K562 (cell line): ENCODE measurements around the gene FBRS. TPM values are rescaled to one million over a fixed set of nuclear protein-coding genes. Genes with fewer than 3 reads are reported as not detected.

Experiments
- ATAC-seq: fragments of 200-7000 bp; cut with Tn5 transposase; 3 replicates; pipeline ENCODE4 v1.9.1; 2020; ENCODE audit warnings: moderate library complexity
- BruUV-seq: library from RNA; stranded (reverse); fragments of 400-500 nt; replicated peaks from 2 replicates; lab custom pipeline; 2021; lab: Mats Ljungman, UMichigan
- CTCF ChIA-PET: fragments of 300-600 bp; formaldehyde crosslinking; extraction: SDS; loops from one replicate; lab custom pipeline; 2021; ENCODE audit warnings: low intra/inter-chr PET ratio; lab: Yijun Ruan, JAX
- POLR2A ChIA-PET: fragments of 300-600, 350-650 bp; sonication (Branson Sonifier 250); formaldehyde crosslinking; extraction: SDS; loops from one replicate; lab custom pipeline; 2021; ENCODE audit warnings: antibody characterized with exemption, inconsistent platforms; lab: Yijun Ruan, JAX
- DNase-seq, 4 experiments: peaks; one replicate each; pipeline versions ENCODE4 v3.0.0 to v3.0.0-alpha.2; 2011 to 2018; ENCODE audit warnings: low spot score in 3 of 4, mixed read lengths in 3 of 4; ENCODE audit errors: extremely low read depth in 1 of 4
- FAIRE-seq: peaks from 2 replicates; lab custom pipeline; 2011; peaks lifted over from hg19 to GRCh38; lab: Jason Lieb, UNC
- H2AFZ ChIP-seq: 2 replicates; pipeline ENCODE4 v1.6.0; 2011; ENCODE audit warnings: low read depth, low read length, control low read depth, inconsistent platforms
- H3K27ac ChIP-seq: fragments of 200-600 bp; 3 replicates; pipeline ENCODE4 v1.8.0; 2011; ENCODE audit warnings: low read depth, mild to moderate bottlenecking, control low read depth, inconsistent platforms, low read length, moderate library complexity, mixed read lengths; ENCODE audit errors: extremely low read depth
- H3K27me3 ChIP-seq, 2 experiments: fragments of 300-600 bp in 1 of 2; 2 replicates in 1 of 2; 3 replicates in 1 of 2; pipeline versions ENCODE4 v1.6.0 to v1.8.0; 2011; ENCODE audit warnings: inconsistent platforms in 2 of 2, low read length in 2 of 2, mild to moderate bottlenecking in 1 of 2, mixed read lengths in 1 of 2, moderate library complexity in 1 of 2; ENCODE audit not compliant: control insufficient read depth in 2 of 2, insufficient read depth in 2 of 2
- H3K36me3 ChIP-seq: fragments of 300-600 bp; 3 replicates; pipeline ENCODE4 v1.8.0; 2011; ENCODE audit warnings: mild to moderate bottlenecking, low read length, inconsistent platforms; ENCODE audit not compliant: control insufficient read depth, insufficient read depth
- H3K4me1 ChIP-seq, 2 experiments: fragments of 200-600 bp in 1 of 2; replicated peaks in 1 of 2; 2 replicates in 1 of 2; 3 replicates in 1 of 2; pipeline versions ENCODE4 v1.5.1 to v1.8.0; 2011; ENCODE audit warnings: inconsistent platforms in 2 of 2, low read length in 2 of 2, mild to moderate bottlenecking in 1 of 2, mixed read lengths in 1 of 2, moderate library complexity in 1 of 2; ENCODE audit not compliant: control insufficient read depth in 2 of 2, insufficient read depth in 2 of 2
- H3K4me2 ChIP-seq: 2 replicates; pipeline ENCODE4 v1.6.1; 2011; ENCODE audit warnings: low read length, control low read depth, inconsistent platforms, mixed read lengths; ENCODE audit not compliant: insufficient read depth
- H3K4me3 ChIP-seq: fragments of 200-600 bp; sonication (generic), shearing (Covaris generic); 2 replicates; pipeline ENCODE4 v1.5.1; 2016; ENCODE audit warnings: control low read depth, inconsistent platforms
- H3K79me2 ChIP-seq: fragments of 200-600 bp; 3 replicates; pipeline ENCODE4 v1.8.0; 2011; ENCODE audit warnings: low read length, inconsistent platforms; ENCODE audit not compliant: control insufficient read depth, insufficient read depth
- H3K9ac ChIP-seq, 2 experiments: 2 replicates each; pipeline versions ENCODE4 v1.6.0 to v1.6.1; 2011; ENCODE audit warnings: low read depth in 2 of 2, low read length in 2 of 2, control low read depth in 1 of 2, inconsistent platforms in 1 of 2, mild to moderate bottlenecking in 1 of 2, mixed read lengths in 1 of 2; ENCODE audit not compliant: insufficient read depth in 1 of 2
- H3K9me1 ChIP-seq: one replicate; pipeline ENCODE4 v1.6.0; 2011; ENCODE audit warnings: inconsistent platforms, mild to moderate bottlenecking, low read length, moderate library complexity; ENCODE audit not compliant: control insufficient read depth, insufficient read depth
- H3K9me3 ChIP-seq: replicated peaks from 2 replicates; pipeline ENCODE4 v1.5.1; 2011; ENCODE audit warnings: low read depth, low read length, inconsistent platforms; ENCODE audit not compliant: control insufficient read depth, insufficient read depth
- H4K20me1 ChIP-seq: replicated peaks from 2 replicates; pipeline ENCODE4 v1.6.1; 2011; ENCODE audit warnings: low read length, inconsistent platforms, mixed read lengths; ENCODE audit not compliant: control insufficient read depth, insufficient read depth
- ELF2 ChIP-seq: fragments of 250-450 bp; sonication (Bioruptor Pico); IDR thresholded peaks from 2 replicates; pipeline ENCODE4 v1.5.0; 2021; ENCODE audit warnings: mild to moderate bottlenecking
- ETV6 ChIP-seq, 3 experiments: fragments of 150-350 bp in 1 of 3; sonication (generic) in 1 of 3; formaldehyde crosslinking in 1 of 3; IDR thresholded peaks; 2 replicates each; pipeline versions ENCODE4 v1.6.1 to v1.8.0; 2014 to 2022; ENCODE audit warnings: borderline replicate concordance in 2 of 3, low read depth in 2 of 3, antibody characterized with exemption in 1 of 3, low read length in 1 of 3, mild to moderate bottlenecking in 1 of 3, missing genetic modification reagents in 1 of 3
- HES1 ChIP-seq: fragments of 450-650 bp; IDR thresholded peaks from 2 replicates; pipeline ENCODE4 v1.6.1; 2016; ENCODE audit warnings: low read depth, mild to moderate bottlenecking, moderate library complexity
- PCBP1 ChIP-seq: fragments of 200-400 bp; formaldehyde crosslinking; IDR thresholded peaks from 2 replicates; pipeline ENCODE4 v1.6.1; 2018; ENCODE audit warnings: mild to moderate bottlenecking, low read depth, low read length; ENCODE audit not compliant: poor library complexity, severe bottlenecking
- RFX5 ChIP-seq: IDR thresholded peaks from 2 replicates; pipeline ENCODE4 v1.6.1; 2011; ENCODE audit warnings: low read depth, mild to moderate bottlenecking, improper control_type of control experiment, low read length
- ZNF444 ChIP-seq: fragments of 250-450 bp; sonication (Bioruptor Pico); IDR thresholded peaks from 2 replicates; pipeline ENCODE4 v1.4.0; 2020; ENCODE audit warnings: mild to moderate bottlenecking, moderate library complexity
- ZNF511 ChIP-seq: sonication (generic); formaldehyde crosslinking; IDR thresholded peaks from 2 replicates; pipeline ENCODE4 v1.8.0; 2022; ENCODE audit warnings: mild to moderate bottlenecking, missing genetic modification reagents
- WGBS: fragments of 100-300 bp; shearing (Covaris generic); methylation state at CpG from one replicate; pipeline ENCODE4 v1.1.6; 2016; ENCODE audit warnings: low coverage, mixed read lengths; ENCODE audit not compliant: insufficient coverage; ENCODE audit errors: missing lambda C conversion rate; 5-methylcytosine and 5-hydroxymethylcytosine counted together
- in situ Hi-C: fragments of 300-500 bp; cut with MboI; formaldehyde crosslinking; loops from 4 replicates; pipeline ENCODE4 v1.15.0; 2018; ENCODE audit warnings: inconsistent platforms, mixed read lengths
- intact Hi-C: fragments of 100-400 bp; cut with micrococcal nuclease; formaldehyde crosslinking; loops from 2 replicates; pipeline ENCODE4 v1.14.2; 2022
- polyA plus RNA-seq, 8 experiments: library from polyadenylated mRNA; depleted of rRNA in 4 of 8; stranded (reverse) in 5 of 8; unstranded in 3 of 8; fragments of >200 nt; fragmentation: Nextera tagmentation in 2 of 8; fragmentation: Illumina TruSeq in 1 of 8; extraction: Ambion mirVana in 2 of 8; extraction: Trizol in 1 of 8; gene quantifications; 2 replicates each; pipeline versions ENCODE4 v1.2.1 to v1.2.3, GENCODE V29; 2011 to 2014; ENCODE audit warnings: inconsistent platforms in 1 of 8, missing spikeins in 1 of 8
- total RNA-seq, 7 experiments: library from RNA; depleted of rRNA in 6 of 7; stranded (reverse); fragments of >200 nt in 6 of 7; fragmentation: Illumina TruSeq in 2 of 7; extraction: Trizol in 2 of 7; gene quantifications; 2 replicates each; pipeline versions ENCODE4 v1.2.1 to v1.2.3, GENCODE V29; 2011 to 2021; ENCODE audit warnings: low replicate concordance in 1 of 7
- TF ChIP-seq, protein P1 (sequence below): fragments of 450-650 bp; IDR thresholded peaks from one replicate; pipeline ENCODE4 v1.6.1; 2018; ENCODE audit warnings: mild to moderate bottlenecking, moderate library complexity; ENCODE audit not compliant: partially characterized antibody
- TF ChIP-seq, protein P2 (sequence below), 2 experiments: fragments of 450-650 bp; IDR thresholded peaks; 2 replicates each; pipeline ENCODE4 v1.6.1; 2018; ENCODE audit warnings: mild to moderate bottlenecking in 2 of 2, low read depth in 1 of 2; ENCODE audit not compliant: partially characterized antibody in 2 of 2

The FBRS gene
- total and polyA plus RNA-seq, 9 of the 15 experiments (the other 6 are each of a cell fraction or from before 2014, with no cell fraction given) = 0.32 to 59.5 (median 13.1) TPM

DNA sequence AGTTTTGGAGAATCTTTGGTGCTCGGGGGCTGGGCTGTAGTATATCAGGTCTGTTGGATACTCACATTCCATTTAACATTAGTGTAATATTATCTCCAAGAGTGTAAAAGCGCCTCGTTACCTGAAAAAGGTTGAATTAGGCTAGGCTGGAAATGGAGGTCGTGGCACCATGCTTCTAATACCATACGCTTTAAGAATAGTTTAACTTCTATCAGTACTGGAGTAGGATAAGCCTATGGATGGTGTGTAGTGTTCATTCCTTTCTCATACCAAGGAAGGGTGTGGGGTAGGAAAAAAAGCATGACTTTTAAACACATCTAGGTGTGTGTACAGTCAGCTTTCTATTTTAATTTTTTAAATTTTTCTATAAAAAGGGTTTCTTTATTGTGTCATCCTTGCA is 42.7 kb downstream of the FBRS start:
- H3K27me3 ChIP-seq = no peaks in the 10 kb centered on the region
- ATAC-seq = no peak
- CTCF ChIA-PET = no interaction called here
- peaks cover 62% of the 10 kb centered on the region for H3K36me3 ChIP-seq
- 82% methylated on average over 5 of the region's 5 CpGs for WGBS
- POLR2A ChIA-PET = interaction anchor here (1.6 kb wide), 1 partner anchor 11 kb away, joined by 7 read pairs; no protein-coding TSS in a partner anchor
- H3K27ac ChIP-seq = peak overlapping the region; percentile 25; the same call in 1 of the 3 replicates
- FAIRE-seq = no peak
- peak overlapping the region; percentile 95 for H3K4me2 ChIP-seq
- in situ Hi-C loops = no loop called here
- no peak overlapping the region for H2AFZ ChIP-seq
- intact Hi-C loops = no loop called here
- peaks cover 48% of the 10 kb centered on the region for H3K79me2 ChIP-seq
- H3K9ac ChIP-seq = peak overlapping the region; percentile 88 to 99; a peak in 3 of 4 replicates
- peaks cover 16 to 21% of the 10 kb centered on the region in 2 experiments for H3K4me1 ChIP-seq
- no peak for DNase-seq
- peak overlapping the region; percentile 82; the same call in 1 of the 2 replicates for H3K4me3 ChIP-seq
- H4K20me1 ChIP-seq = 0 out of 2 replicates have a peak, but pooled peaks cover 7% of the 10 kb centered on the region
- TF ChIP-seq ELF2 (CRISPR knock-in tag) = no peak
- TF ChIP-seq, protein P1, sequence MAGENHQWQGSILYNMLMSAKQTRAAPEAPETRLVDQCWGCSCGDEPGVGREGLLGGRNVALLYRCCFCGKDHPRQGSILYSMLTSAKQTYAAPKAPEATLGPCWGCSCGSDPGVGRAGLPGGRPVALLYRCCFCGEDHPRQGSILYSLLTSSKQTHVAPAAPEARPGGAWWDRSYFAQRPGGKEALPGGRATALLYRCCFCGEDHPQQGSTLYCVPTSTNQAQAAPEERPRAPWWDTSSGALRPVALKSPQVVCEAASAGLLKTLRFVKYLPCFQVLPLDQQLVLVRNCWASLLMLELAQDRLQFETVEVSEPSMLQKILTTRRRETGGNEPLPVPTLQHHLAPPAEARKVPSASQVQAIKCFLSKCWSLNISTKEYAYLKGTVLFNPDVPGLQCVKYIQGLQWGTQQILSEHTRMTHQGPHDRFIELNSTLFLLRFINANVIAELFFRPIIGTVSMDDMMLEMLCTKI = no peak
- TF ChIP-seq ZNF511 = no peak
- TF ChIP-seq, protein P2, sequence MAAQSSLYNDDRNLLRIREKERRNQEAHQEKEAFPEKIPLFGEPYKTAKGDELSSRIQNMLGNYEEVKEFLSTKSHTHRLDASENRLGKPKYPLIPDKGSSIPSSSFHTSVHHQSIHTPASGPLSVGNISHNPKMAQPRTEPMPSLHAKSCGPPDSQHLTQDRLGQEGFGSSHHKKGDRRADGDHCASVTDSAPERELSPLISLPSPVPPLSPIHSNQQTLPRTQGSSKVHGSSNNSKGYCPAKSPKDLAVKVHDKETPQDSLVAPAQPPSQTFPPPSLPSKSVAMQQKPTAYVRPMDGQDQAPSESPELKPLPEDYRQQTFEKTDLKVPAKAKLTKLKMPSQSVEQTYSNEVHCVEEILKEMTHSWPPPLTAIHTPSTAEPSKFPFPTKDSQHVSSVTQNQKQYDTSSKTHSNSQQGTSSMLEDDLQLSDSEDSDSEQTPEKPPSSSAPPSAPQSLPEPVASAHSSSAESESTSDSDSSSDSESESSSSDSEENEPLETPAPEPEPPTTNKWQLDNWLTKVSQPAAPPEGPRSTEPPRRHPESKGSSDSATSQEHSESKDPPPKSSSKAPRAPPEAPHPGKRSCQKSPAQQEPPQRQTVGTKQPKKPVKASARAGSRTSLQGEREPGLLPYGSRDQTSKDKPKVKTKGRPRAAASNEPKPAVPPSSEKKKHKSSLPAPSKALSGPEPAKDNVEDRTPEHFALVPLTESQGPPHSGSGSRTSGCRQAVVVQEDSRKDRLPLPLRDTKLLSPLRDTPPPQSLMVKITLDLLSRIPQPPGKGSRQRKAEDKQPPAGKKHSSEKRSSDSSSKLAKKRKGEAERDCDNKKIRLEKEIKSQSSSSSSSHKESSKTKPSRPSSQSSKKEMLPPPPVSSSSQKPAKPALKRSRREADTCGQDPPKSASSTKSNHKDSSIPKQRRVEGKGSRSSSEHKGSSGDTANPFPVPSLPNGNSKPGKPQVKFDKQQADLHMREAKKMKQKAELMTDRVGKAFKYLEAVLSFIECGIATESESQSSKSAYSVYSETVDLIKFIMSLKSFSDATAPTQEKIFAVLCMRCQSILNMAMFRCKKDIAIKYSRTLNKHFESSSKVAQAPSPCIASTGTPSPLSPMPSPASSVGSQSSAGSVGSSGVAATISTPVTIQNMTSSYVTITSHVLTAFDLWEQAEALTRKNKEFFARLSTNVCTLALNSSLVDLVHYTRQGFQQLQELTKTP (IDR thresholded peaks at IDR 0.05; ENCODE audit: low read depth in 1 of 2, partially characterized antibody in 2 of 2) = no peak
- no peak for TF ChIP-seq ETV6 (IDR thresholded peaks at IDR 0.05; ENCODE audit: borderline replicate concordance in 1 of 2, low read depth in 2 of 2, low read length in 1 of 2)
- no peak for TF ChIP-seq ETV6 (CRISPR knock-in tag; IDR thresholded peaks at IDR 0.05; ENCODE audit: borderline replicate concordance)
- TF ChIP-seq PCBP1 = no peak
- TF ChIP-seq HES1 = no peak
- no peak for TF ChIP-seq ZNF444 (CRISPR knock-in tag)
- no peak for TF ChIP-seq RFX5
- no peaks in the 10 kb centered on the region for H3K9me1 ChIP-seq
- H3K9me3 ChIP-seq = no peaks in the 10 kb centered on the region
- BruUV-seq = no TSS peak
